HT1080 (cell line): ENCODE results near the gene DNAJC30. TPM values are rescaled to one million over a fixed set of nuclear protein-coding genes. Genes with fewer than 3 reads are reported as not detected.
"Not testable (repeated sequence)": the region's sequence is repeated elsewhere in the genome, so short reads cannot be mapped to it uniquely, and the experiment has no call there.

ENCODE experiments used
- DNase-seq: peaks from one replicate; pipeline ENCODE4 v3.0.0-alpha.2; 2015; ENCODE audit warnings: low read depth
- total RNA-seq: library from RNA; depleted of rRNA; stranded (reverse); fragments of >200 nt; shearing (Covaris generic); gene quantifications from 2 replicates; pipeline ENCODE4 v1.2.3, GENCODE V29; 2014

The DNAJC30 gene
- total RNA-seq, 1 experiment from 2014 or later, result 11.9 TPM

DNA sequence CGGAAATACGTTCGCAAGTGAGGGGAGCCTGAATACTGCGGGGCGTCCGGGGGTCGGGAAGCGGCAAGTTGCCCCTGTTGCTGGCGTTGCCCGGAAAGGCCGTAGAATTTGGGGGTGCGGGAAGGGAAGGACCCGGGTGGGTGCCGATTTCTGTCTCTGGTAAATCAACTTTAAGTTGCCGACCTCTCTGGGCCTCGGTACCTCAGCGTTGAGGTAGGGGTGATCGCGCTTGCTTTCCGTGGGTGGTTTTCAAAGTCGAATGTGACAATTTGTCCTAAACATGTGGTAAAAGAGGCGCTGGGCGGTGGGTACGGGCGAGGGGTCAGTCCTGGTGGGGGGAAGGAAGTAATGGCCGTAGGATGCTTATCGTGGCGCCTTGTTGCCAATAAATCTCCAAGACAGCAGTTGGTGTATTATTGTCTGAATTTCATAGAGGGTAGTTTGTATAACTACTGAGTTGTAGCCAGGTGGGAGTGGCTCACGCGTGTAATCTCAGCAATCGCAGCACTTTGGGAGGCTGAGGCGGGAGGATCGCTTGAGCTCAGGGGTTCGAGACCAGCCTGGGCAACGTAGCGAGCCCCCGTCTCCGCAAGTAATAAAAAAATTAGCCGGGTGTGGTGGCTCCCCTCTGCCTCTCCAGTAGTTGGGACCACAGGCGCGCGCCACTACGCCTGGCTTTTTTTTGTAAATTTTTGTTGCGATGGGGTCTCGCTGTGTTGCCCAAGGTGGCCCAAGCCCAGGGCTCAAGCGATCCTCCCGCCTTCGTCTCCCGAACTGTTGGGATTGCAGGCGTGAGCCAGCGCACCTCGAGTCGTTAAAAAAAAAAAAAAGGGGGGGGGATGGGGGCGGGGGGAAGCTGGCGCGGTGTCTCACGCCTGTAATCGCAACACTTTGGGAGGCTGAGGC is 788 bp upstream of the DNAJC30 start:
- DNase-seq, result no peak

DNA sequence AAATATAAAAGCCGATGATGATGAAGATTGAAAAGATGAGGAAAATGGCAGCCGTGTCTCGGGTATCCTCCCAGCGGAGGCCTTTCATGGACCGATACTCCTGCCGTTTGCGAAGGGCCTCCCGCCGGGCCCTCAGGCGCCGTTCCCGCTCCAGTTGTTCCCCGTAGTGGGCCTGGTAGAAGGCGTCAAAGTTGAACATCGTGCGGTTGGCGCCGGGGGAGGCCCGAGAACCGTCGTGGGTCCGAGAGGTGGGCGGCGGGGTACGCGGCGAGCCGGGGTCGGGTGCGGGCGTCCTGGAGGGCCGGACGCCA is 553 bp downstream of the DNAJC30 start:
- no peak for DNase-seq

DNA sequence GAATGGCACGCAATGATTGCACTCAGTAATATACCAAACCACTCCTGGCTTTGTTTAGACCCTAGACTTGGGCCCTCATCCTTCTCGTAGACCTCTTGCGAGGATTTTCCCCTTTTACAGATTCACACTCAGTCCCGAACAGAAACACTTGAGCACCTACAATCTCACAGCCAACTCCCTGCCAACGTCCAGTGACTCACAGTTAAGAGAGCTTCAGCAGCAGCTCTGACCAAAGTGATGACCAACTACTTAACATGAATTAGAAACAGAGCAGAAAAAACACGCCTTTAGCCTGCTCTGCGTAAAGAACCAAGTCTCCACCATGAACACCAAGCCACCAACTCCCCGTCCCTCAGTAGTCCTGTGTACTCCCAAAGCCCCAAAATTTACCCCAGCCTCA is 2.2 kb downstream of the DNAJC30 start:
- peak; percentile 28 for DNase-seq

DNA sequence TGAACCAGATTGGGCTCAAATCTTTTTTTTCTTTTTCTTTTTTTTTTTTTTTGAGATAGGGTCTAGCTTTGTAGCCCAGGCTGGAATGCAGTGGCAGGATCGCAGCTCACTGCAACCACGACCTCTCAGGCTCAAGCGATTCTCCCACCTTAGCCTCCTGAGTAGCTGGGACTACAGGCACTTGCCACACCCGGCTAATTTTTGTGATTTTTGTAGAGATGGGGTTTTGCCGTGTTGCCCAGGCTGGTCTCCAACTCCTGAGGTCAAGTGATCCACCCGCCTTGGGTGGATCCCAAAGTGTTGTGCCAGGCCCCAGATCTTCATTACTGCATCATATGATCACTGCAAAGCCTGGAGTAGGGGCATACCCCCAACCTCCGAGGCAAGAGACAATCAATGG is 2.8 kb downstream of the DNAJC30 start:
- no peak for DNase-seq

DNA sequence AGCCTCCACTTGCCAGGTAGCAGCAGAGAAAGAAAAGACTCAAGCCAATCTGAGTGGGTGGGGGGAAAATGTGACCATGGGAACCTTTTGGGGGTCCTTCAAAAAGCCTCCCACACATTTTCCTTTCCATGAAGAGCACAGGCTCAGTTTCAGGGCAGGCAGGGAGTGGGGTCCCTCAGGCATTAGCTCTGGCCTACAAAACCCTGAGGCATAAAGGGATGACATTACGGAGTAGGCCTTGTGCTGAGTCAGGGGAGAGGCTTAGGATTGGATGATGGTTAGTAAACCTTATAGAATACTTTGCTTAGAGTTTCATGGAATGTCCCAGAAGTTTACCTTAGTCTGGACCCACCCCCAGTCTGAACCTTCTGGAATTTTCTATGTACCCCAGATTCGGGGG is 3.5 kb downstream of the DNAJC30 start:
- no peak for DNase-seq

DNA sequence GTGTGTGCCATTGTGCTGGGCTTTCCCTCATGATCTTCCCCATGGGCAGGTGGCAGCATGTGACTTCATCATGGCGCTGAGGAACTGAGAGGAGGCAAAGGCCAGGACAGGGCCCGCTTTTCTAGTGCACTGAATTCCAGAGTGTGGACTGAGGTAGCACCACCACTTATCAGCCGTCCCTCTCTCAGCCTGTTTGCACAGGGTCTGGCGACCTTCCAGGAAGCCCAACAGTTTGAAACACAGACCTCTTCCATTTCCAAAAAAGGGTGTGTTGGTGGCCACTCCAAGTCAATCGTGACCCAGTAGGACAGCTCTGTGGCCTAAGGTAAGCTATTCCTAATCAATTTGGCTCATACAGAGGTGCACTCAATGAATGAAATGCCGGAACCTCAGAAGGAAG is 4.4 kb downstream of the DNAJC30 start:
- no peak for DNase-seq

DNA sequence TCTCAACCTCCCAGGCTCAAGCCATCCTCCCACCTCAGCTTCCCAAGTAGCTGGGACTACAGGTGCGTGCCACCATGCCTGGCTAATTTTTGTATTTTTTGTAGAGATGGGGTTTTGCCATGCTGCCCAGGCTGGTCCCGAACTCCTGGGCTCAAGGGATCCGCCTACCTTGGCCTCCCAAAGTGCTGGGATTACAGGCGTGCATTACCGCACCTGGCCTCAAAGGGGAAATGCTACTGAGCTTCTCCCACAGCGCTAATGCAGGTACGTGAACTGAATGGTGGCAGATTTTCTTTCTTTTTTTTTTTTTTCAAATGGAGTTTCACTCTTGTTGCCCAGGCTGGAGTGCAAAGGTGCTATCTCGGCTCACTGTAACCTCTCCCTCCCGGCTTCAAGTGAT is 7.2 kb downstream of the DNAJC30 start:
- DNase-seq, result not testable (repeated sequence)

DNA sequence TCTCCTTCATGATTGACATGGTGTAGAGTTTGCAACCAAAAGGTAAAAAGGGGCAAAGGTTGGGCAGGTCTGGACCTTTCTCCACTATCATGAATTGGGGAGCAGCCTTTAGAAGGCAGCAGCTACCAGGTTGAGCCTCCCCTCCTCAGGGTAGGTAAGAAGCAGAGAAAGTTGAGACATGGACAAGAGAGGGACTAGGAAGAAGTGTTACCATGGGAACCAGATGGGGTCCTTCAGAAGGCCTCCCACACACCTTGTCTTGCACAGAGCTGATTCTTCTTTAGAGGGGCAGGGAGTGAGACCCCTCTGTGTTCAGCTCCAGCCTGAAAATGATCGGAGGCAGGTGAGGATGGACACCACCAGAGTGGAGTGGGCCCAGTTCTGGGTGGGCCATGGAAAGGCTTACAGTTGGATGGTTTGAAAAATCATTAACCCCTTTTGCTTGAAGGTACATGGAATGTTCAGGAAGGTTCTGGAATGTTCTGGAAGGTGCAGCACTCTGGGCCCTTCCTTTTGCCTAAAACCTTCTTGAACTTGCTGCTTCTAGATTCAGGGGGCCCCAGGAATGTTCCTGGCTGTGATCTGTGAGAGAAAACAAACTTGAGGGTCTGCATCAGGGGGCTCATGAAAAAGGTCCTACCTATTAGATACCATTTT is 8.7 kb downstream of the DNAJC30 start:
- DNase-seq, result no peak

DNA sequence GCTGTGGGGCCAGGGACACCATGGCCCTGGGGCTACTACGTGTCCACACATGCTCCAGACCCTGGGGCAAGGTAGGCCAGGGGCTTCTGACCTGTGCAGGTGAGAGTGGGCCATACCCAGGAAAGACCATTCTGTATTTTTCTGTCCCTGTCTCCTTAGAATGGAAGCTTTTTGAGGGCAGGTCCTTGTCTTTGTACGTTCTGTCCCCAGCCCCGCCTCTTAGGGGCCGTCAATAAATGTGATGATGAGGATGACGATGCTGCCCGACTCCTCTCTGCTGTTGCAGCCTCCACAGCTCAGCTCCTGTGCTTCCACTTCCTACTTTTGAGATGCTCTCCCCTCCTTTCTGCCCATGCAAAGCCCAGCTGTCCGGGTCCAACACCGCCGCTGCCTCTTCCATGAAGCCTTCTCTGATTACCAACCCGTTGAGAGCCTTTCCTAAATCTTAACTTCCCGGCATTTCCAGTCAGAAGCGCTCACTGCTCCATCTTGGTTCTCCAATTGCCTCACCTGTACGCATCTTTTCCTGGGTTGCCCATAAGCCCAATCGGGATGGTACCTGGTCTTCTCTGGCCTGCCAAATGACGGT is 11.3 kb downstream of the DNAJC30 start:
- DNase-seq, result no peak

DNA sequence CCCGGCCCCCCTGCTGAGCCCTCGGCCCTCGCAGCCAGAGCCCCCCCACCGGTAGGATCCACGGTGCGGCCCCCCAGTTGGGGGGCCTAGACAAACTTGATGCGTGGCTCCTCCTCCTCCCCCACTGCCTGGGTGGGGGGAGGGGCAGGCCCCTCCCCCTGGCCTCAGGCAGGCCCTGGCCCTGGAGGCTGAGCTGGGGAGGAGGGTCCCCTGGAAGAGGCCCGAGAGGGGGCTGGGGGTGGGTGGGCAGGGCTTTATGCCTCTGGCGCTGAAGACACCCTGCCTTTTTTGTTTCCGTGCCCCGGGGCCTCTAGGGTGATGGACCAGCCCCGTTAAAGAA is 12.0 kb downstream of the DNAJC30 start:
- DNase-seq, result no peak

DNA sequence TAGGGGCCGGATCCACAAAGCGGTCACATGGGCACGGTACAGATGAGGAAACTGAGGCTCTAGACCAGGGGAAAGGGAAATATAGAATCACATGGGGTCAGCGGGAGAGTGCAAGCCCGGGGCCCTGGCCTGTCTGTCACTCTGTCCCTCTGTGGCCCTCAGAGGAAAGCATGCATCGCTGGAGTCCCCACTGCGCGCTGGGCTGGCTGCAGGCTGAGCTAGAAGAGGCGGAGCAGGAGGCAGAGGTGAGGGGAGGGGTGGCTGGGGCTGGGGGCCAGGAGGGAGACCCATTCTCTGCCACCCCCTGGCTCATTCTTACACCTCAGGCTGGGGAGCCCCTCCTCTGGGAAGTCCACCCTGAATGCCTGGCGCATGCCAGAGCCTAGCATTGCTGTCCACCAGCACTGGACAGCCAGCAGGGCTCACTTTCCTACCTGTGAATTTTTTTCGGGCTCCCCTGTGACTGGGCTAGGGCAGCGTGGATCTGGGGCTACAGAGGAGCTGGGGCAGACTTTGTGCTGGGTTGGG is 13.3 kb downstream of the DNAJC30 start:
- DNase-seq, result no peak

DNA sequence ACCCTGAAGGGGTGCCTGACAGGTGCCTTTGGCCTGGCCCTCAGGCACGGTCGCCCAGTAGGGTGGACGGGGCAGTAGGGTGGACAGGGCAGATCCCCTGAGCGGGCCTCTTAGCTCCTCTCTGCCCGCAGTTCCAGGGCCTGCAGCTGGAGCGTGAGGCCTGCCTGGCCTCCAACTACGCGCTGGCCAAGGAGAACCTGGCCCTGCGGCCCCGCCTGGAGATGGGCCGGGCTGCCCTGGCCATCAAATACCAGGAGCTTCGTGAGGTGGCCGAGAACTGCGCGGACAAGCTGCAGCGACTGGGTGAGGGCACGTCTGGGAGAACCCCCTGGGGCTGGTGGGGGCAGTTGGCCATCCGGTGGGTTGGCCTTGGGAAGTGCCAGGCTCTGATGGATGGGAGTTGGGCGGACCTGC is 14.0 kb downstream of the DNAJC30 start:
- no peak for DNase-seq

DNA sequence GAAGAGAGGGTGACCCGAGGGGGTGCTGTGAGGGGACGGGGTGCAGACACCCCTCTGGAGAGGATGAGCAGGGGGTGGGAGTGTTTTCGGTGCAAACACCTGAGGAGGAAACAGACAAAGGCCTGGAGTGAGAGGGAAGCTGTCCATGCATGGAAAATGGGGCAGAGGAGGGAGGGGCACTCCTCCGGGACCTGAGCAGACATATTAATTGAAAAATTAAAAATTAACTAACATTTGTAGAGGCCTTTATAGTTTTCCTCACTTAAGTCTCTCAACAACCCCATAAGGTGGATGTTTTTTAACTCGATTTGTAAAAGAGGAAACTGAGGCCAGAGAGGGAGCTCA is 14.4 kb downstream of the DNAJC30 start:
- DNase-seq, result no peak

DNA sequence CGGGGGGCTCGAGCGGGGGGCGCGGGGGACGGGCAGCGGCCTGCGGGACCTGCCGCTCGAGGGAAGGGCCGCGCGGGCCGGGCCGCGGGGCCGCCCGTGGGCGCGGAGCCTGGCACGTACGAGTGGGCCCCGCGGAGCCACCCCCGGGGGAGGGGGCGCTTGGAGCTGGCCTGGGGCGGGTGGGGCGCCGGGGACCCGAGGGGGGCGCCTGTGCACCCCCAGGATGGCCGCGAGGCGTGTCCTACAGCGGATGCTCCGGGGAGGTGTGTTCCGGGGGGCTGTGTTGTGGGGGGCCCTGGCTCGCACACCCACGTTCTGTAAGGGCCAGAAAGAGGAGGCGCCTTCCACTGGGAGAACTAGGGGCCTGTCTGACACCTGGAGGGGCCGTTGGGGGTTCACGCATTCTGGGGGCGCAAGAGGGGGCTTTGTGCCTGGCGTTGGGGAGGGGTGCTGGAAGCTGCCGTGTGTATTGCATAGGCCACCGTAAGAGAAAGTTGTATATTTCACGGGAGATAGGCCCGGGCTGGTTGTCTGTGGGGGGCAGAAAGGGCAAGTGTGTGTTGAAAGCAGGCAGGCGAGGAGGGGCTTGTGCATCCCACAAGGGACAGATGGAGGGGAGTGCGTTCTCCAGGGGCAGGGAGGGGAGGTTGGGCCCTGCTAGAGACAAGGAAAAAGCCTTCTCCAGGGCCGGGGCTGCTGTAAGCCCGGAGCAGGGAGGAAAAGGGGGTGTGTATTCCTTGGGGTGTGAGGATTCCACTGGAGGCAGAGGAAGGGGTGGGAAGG is 15.0 kb downstream of the DNAJC30 start:
- no peak for DNase-seq

DNA sequence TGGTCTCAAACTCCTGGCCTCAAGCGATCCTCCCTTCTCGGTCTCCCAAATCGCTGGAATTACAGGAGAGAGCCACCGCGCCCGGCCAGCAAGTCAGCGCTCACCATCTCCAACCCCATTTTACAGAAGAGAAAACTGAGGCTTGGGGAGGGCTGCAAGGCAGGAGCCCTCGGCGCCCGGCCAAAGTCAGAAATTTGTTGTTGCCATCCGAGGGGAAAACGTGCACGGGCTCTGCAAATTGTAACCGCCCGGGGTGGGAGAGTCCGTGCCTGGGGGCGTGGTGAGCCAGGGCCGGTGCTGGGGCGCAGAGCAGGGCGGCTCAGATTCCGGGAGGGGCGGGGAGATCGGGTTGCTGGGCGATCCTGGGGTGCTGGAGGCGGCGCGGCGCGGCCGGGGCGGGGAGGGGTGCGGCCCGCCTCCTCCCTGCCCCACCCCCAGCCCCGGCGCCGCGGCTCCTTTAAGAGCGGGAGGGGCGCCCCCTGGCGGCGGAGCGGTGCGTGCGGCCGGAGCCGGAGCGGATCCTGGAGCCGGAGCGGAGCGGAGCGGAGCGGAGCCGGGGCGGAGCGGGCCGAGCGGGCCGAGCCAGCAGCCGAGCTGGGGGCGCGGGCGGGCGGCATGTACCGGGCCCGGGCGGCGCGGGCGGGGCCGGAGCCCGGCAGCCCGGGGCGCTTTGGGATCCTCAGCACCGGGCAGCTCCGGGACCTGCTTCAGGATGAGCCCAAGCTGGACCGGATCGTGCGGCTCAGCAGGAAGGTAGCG is 15.7 kb downstream of the DNAJC30 start, which contains the start of gene VPS37D:
VPS37D (plus strand) TSS at position 488 of the 759 bp plus-strand sequence; CDS start at position 616, 128 bp downstream.
- peak; percentile 72 for DNase-seq

DNA sequence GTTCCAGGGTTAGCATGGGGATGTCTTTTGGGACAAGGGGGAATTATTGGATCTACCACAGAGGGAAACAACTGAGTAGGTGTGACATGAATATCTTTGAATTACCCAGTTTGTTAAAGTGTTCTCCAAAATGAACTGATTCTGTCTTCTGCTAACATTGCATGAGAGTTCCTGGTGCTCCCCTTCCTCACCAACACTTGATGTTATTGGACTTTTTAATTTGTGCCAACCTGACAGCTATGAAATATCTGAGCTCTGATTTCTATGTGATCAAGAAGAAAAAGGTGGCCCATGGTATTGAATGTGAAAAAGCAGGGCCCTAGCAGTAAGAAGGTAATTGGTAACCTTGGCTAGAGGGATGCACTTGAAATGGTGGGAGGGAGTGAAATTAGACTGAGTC is 20.2 kb downstream of the DNAJC30 start:
- no peak for DNase-seq

DNA sequence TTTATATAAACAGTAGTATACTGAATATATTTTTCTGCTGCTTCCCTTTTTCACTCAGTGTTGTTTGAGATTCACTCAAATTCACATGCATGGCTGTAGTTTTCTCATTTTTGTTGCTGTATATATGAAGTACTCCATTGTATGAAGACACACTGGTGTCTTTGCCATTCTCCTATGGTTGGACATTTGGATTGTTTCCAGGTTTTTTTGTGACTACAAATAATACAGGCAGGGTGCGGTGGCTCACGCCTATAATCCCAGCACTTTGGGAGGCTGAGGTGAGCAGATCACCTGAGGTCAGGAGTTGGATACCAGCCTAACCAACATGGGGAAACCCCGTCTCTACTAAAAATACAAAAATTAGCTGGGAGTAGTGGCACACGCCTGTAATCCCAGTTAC is 22.7 kb downstream of the DNAJC30 start:
- not testable (repeated sequence) for DNase-seq

DNA sequence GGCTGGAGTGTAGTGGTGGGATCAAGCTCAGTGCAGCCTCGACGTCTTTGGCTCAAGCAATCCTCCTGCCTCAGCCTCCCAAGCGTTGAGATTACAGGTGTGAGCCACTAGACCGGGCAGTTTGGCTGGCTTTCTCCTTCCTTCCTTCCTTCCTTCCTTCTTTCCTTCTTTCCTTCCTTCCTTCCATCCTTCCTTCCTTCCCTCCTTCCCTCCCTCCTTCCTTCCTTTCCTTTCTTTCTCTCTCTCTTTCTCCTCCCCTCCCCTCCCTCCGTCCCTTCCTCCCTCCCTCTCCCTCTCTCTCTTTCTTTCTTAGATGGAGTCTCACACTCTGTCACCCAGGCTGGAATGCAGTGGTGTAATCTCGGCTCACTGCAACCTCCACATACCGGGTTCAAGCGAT is 23.3 kb downstream of the DNAJC30 start:
- no peak for DNase-seq

DNA sequence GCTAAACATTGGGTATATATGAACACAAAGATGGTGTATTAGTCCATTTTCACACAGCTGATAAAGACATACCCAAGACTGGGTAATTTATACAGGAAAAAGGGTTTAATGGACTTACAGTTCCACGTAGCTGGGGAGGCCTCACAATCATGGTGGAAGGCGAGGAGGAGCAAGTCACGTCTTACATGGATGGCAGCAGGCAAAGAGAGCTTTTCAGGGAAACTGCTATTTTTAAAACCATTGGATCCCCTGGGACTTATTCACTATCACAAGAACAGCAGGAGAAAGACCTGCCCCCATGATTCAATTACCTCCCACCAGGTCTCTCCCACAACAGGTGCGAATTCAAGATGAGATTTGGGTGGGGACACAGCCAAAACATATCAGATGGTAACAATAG is 27.9 kb downstream of the DNAJC30 start:
- DNase-seq, result not testable (repeated sequence)

DNA sequence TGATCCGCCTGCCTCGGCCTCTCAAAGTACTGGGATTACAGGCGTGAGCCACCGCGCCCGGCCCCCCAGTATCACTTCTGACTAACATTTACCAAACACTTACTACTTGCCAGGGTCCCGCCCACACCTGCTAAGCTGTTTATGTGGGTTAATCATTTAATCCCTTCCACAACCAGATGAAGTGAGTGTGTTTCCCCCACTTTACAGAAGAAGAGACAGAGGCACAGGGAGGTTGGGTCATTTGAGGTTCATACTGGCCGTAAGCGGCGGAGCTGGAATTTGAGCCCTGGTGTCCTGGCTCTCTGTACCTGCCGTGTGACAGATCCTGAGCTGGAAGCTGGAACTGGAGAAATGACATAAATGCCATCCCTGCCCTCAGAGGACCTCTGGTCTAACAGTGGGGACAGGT is 30.7 kb downstream of the DNAJC30 start:
- no peak for DNase-seq

DNA sequence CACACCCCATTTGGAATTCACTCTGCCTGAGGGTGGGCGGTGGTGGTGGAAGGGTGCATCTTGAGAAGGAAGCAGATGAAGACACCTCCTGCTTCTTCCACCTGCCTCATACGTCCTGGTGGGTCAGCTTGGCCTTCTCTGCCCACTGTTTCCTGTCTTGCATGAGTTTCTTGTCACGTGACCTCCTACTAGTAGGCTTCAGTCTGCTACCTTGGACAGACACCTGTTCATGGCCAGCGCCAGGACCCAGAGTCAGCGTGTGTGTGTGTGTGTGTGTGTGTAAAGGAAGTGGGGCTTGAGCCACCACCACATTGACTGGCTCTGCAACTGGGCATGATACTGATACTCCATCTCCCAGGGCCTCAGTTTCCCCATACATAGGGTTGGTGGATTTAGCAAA is 32.7 kb downstream of the DNAJC30 start:
- DNase-seq, result no peak
